GM12874 (cell line): Measurements from ENCODE around the gene TSEN54.

Experiments
- TF ChIP-seq, protein P1 (sequence below): IDR thresholded peaks from 2 replicates; pipeline ENCODE4 v1.5.1; 2011; ENCODE audit warnings: low read depth, mild to moderate bottlenecking, control low read depth, low read length, moderate library complexity; ENCODE audit not compliant: insufficient read depth

The TSEN54 gene

GRCh38 chr17:75506888-75507287 lies 9.4 kb upstream of the TSEN54 start:
- TF ChIP-seq, protein P1, sequence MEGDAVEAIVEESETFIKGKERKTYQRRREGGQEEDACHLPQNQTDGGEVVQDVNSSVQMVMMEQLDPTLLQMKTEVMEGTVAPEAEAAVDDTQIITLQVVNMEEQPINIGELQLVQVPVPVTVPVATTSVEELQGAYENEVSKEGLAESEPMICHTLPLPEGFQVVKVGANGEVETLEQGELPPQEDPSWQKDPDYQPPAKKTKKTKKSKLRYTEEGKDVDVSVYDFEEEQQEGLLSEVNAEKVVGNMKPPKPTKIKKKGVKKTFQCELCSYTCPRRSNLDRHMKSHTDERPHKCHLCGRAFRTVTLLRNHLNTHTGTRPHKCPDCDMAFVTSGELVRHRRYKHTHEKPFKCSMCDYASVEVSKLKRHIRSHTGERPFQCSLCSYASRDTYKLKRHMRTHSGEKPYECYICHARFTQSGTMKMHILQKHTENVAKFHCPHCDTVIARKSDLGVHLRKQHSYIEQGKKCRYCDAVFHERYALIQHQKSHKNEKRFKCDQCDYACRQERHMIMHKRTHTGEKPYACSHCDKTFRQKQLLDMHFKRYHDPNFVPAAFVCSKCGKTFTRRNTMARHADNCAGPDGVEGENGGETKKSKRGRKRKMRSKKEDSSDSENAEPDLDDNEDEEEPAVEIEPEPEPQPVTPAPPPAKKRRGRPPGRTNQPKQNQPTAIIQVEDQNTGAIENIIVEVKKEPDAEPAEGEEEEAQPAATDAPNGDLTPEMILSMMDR, result no peak

GRCh38 chr17:75507733-75508719 lies 8.3 kb upstream of the TSEN54 start:
- TF ChIP-seq, protein P1, result no peak

GRCh38 chr17:75508931-75509361 lies 7.4 kb upstream of the TSEN54 start:
- TF ChIP-seq, protein P1, result no peak

GRCh38 chr17:75509528-75510258 lies 6.6 kb upstream of the TSEN54 start:
- TF ChIP-seq, protein P1, result no peak

DNA sequence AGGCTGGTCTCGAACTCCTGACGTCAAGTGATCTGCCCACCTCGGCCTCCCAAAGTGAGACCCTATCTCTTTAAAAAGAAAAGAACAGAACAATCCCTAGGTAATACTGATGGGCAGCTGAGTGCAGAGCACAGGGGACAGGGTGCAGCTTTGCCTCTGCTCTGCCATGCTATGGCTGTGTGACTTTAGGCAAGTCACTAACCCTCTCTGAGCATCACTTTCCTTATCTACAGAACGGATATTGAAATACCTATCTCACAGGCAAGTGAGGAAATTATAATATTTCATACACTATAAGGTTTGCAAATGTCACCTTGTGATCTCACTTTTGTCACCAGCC lies 5.1 kb upstream of the TSEN54 start:
- TF ChIP-seq, protein P1, result no peak

DNA sequence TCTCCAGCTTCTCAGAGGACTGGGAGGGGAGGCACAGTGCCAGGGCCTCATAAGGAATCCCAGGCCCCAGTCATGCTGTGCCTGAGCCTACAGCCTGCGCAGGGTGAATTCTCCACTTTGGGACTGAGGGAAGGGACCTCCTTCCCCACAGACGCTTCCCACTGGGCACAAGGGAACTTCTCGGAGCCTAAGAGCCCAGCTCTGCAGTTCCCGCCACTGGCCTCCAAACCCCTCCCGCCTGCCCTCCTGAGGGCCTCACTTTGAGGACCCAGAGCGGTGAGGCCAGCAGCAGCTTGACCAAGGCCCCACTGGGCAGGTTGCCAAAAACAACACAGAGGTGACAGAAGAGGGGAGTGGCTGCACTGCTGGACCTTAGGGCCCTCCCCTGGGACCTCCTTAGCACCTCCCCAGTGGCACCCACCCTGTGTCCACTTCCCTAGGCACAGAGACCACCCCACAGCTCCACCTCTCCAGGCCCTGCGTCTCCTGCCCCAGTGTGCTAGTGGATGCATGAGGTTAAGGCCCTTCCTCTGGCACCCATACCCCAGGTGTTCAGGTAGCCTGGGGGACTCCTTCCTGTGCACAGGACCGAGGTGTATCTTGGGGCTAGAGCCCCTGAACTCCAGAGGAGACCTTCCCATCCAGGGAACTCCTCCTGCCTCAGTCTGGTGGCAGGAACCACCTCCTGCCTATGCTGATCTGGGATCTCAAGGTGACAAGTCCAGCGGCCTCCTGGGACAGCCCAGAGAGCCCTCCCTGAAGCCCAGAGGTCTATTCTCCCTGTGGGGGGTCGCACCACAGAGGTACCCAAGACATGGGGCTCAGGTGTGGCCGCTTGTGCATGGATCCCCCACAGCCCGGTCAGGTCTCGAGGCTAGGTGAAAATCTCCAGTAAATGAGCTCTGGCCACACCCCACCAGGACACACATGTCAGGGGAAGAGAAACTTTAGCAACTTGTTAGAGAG lies 4.4 kb upstream of the TSEN54 start:
- TF ChIP-seq, protein P1, result no peak
